Measurements from ENCODE around the gene ATXN7L1. TPM values are rescaled to one million over a fixed set of nuclear protein-coding genes. Genes with fewer than 3 reads are reported as not detected.

ATXN7L1 gene
- polyA plus RNA-seq, 1 of the 3 experiments (the other 2 are of a cell fraction) = 6.0 TPM

- TF ChIP-seq ZBTB33 (IDR thresholded peaks at IDR 0.05; ENCODE audit: borderline replicate concordance, low read depth) (no peak), MAX (IDR thresholded peaks at IDR 0.05; ENCODE audit: low read depth) (peak; percentile 40; the same call in 1 of the 2 replicates), RCOR1 (IDR thresholded peaks at IDR 0.05; ENCODE audit: low read length) (no peak), CHD2 (IDR thresholded peaks at IDR 0.05; ENCODE audit: low read length, partially characterized antibody) (no peak), EZH2phosphoT487 (IDR thresholded peaks at IDR 0.05; ENCODE audit: borderline replicate concordance, low read depth) (no peak), NRF1 (IDR thresholded peaks at IDR 0.05; ENCODE audit: low read depth, low read length) (no peak), REST (IDR thresholded peaks at IDR 0.05; ENCODE audit: low read depth, low read length) (no peak), ELF1 (IDR thresholded peaks at IDR 0.05) (no peak), USF1 (IDR thresholded peaks at IDR 0.05; ENCODE audit: borderline replicate concordance, low read depth) (no peak), EP300 (IDR thresholded peaks at IDR 0.05; ENCODE audit: borderline replicate concordance in 1 of 2, low read depth in 1 of 2, low read length in 1 of 2) (peak in 1 of 2 experiments; percentile 78; a peak in 1 of 4 replicates), TCF12 (IDR thresholded peaks at IDR 0.05) (peak; percentile 89), USF2 (IDR thresholded peaks at IDR 0.05; ENCODE audit: borderline replicate concordance, low read depth, low read length) (no peak), FOXM1 (IDR thresholded peaks at IDR 0.05; ENCODE audit: low read depth) (no peak), SMC3 (IDR thresholded peaks at IDR 0.05; ENCODE audit: low read depth, low read length) (no peak), NFIC (IDR thresholded peaks at IDR 0.05; ENCODE audit: borderline replicate concordance) (peak; percentile 89), SIN3A (IDR thresholded peaks at IDR 0.05; ENCODE audit: borderline replicate concordance, low read depth, low read length) (no peak), GATA2 (CRISPR knock-in tag; IDR thresholded peaks at IDR 0.05) (no peak), JUND (IDR thresholded peaks at IDR 0.05) (peak; percentile 84), MXI1 (IDR thresholded peaks at IDR 0.05; ENCODE audit: low read depth, low read length) (no peak)
Observed at GRCh38 chr7:105776986-105777910, 99.2 kb downstream of the ATXN7L1 start (continued).

Measured in SK-N-SH (cell line).